Lower leg skin (tissue), 4 donors: ENCODE results near the gene SLC34A1. TPM values are rescaled to one million over a fixed set of nuclear protein-coding genes. Genes with fewer than 3 reads are reported as not detected.
A peak's percentile ranks its signal among the peaks of the same experiment; 100 is the strongest.
"Not testable (repeated sequence)": the region's sequence is repeated elsewhere in the genome, so short reads cannot be mapped to it uniquely, and the experiment has no call there.

ENCODE experiments used
- DNase-seq, 2 donors: peaks; one replicate each; pipeline ENCODE4 v3.0.0-alpha.2; 2019; ENCODE audit warnings: low spot score in 2 of 2
- H3K4me3 ChIP-seq: fragments of 200-600 bp; sonication (generic); 2 replicates; pipeline ENCODE4 v1.5.1; 2017; ENCODE audit warnings: mild to moderate bottlenecking, low read depth; ENCODE audit not compliant: poor library complexity, severe bottlenecking
- POLR2A ChIP-seq, 2 donors: fragments of 450-650 bp; IDR thresholded peaks; one replicate each; pipeline ENCODE4 v1.6.1; 2016 to 2017; ENCODE audit warnings: antibody characterized with exemption in 2 of 2, mild to moderate bottlenecking in 1 of 2, moderate library complexity in 1 of 2
- WGBS, 2 donors: methylation state at CpG; one replicate each; pipeline ENCODE4 v1.1.5; 2018; 5-methylcytosine and 5-hydroxymethylcytosine counted together
- intact Hi-C: fragments of 100-400 bp; cut with DNase I; formaldehyde crosslinking; loops from one replicate; pipeline ENCODE4 v1.15.0; 2023; ENCODE audit warnings: low total_unique reads
- total RNA-seq, 4 donors: library from RNA; depleted of rRNA; stranded (reverse); fragments of >200 nt; gene quantifications; one replicate each; pipeline ENCODE4 v1.1.0, GENCODE V29; 2016
- TF ChIP-seq, protein P1 (sequence below), 3 donors: fragments of 450-650 bp; IDR thresholded peaks; one replicate each; pipeline ENCODE4 v1.5.1; 2016; ENCODE audit warnings: antibody characterized with exemption in 3 of 3, mild to moderate bottlenecking in 3 of 3, moderate library complexity in 2 of 3

The SLC34A1 gene
- total RNA-seq, 4 donors from 2014 or later = 0.12 to 0.39 TPM; not detected in 2

DNA sequence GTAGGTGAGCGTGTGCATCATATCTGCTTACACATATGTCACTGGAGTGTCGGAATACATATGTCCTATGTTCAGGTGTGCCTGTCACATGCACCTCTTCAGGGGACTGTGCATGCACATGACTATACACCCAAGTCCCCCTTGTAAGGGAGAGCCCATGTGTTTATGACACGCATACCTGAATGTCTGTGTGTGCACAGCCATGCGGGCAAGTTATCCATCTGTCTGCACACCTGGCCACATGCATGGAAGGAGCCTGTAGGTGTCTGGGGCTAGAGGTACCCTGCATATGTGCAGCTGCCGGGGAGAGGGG is 27.1 kb upstream of the SLC34A1 start:
- intact Hi-C loops = no loop called here
- WGBS, 2 donors = 81% methylated on average over 4 of the region's 5 CpGs
- no peak for DNase-seq
- no peak for TF ChIP-seq POLR2A (IDR thresholded peaks at IDR 0.05)
- TF ChIP-seq, protein P1, sequence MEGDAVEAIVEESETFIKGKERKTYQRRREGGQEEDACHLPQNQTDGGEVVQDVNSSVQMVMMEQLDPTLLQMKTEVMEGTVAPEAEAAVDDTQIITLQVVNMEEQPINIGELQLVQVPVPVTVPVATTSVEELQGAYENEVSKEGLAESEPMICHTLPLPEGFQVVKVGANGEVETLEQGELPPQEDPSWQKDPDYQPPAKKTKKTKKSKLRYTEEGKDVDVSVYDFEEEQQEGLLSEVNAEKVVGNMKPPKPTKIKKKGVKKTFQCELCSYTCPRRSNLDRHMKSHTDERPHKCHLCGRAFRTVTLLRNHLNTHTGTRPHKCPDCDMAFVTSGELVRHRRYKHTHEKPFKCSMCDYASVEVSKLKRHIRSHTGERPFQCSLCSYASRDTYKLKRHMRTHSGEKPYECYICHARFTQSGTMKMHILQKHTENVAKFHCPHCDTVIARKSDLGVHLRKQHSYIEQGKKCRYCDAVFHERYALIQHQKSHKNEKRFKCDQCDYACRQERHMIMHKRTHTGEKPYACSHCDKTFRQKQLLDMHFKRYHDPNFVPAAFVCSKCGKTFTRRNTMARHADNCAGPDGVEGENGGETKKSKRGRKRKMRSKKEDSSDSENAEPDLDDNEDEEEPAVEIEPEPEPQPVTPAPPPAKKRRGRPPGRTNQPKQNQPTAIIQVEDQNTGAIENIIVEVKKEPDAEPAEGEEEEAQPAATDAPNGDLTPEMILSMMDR (IDR thresholded peaks at IDR 0.05) = no peak
- H3K4me3 ChIP-seq = no peak overlapping the region

DNA sequence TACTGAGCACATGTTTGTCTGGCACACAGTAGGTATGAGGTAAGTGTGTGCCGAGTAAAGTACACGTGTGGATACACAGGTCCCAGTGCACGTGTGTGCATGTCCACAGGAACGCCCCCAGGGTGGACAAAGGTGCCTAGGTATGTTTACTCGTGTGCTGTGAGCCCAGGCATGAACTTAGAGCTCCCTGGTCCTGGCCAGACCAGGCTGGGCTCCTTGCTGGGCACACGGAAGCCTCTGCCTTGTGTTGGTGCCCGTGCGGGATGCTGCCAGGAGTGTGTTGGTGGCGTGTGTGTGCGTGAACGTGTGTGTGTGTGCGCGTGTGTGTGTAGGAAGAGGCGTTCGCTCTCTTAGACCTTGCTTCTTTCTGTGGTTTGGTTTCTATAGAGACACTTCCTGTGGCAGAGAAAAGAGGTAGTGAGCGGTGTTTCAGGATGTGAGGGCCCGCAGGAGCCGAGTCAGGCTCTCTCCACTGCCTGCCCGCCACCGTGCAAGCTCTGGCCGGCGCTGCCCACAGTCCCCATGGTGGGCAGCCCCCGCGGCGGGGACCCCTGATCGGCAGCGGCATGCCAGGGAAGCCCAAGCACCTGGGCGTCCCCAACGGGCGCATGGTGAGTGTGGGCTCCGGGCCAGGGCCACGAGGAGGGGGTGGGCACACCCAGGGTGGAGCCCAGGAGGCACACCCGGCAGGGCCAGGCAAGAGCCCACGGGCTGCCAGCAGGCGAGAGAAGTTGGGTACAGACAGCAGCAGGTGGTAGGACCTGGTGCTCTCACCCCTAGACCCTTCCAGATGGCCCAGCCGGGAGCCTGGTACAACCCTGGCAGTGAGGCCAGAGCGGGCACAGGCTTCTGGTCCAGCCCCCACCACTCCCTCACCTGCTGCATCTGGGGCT is 26.5 kb upstream of the SLC34A1 start, which contains the start of gene RGS14:
RGS14 (plus strand) TSS at position 466 of the 893 bp plus-strand sequence; CDS start at position 567, 101 bp downstream.
- peak in 1 of 2 donors; percentile 87 for DNase-seq
- peak within 1 kb of the TSS; percentile 20 for H3K4me3 ChIP-seq
- WGBS, 2 donors = 16 to 25% methylated on average over 22 to 37 of the region's 37 CpGs
- intact Hi-C loops = no loop called here
- TF ChIP-seq POLR2A (IDR thresholded peaks at IDR 0.05) = no peak
- TF ChIP-seq, protein P1 (IDR thresholded peaks at IDR 0.05) = no peak

DNA sequence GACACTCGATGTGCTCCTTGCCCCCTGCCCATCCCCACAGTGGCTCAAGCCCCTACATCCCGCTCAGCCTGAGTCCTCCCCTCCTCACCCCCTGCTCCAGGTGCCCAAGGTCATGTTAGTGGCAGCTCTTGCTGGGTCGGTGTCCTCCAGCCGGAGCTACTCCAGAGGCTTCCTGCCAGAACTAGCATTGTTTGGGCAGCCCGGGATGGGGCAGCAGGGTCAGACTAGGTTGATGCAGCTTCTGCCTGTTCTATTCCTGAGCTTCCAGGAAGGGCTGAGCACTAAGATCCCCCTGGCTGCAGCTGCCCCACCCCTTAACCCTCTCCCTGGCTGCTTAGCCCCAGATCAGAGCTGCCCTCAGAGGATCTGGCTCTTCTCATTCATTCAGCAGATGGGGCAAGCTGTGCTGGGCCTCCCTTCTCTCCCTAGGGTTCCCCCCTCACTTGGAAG is 25.8 kb upstream of the SLC34A1 start:
- WGBS, 2 donors = 33 to 49% methylated on average over 4 to 5 of the region's 5 CpGs
- no peak for DNase-seq
- H3K4me3 ChIP-seq = no peak overlapping the region
- intact Hi-C loops = no loop called here
- TF ChIP-seq POLR2A (IDR thresholded peaks at IDR 0.05) = no peak
- TF ChIP-seq, protein P1 (IDR thresholded peaks at IDR 0.05) = no peak

DNA sequence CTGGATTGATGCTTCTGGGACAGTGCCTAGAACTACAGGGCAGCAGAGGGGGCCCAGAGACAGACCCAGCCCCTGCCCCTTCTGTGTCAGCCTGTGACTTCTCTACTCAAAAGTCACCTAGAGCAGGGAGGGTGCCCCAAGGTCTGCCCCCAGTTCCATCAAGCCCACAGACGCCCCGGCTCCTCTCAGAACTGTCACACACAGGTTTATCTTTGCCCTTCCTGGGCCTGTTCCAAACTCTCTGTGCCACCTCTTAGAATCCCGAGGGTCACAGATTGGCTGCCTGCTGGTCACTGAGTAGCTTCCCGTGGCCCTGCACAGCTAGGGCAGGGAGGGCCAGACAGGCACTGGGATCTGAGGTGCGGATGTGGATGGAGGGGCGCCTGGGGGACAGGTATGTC is 24.8 kb upstream of the SLC34A1 start:
- no peak overlapping the region for H3K4me3 ChIP-seq
- intact Hi-C loops = no loop called here
- 80 to 87% methylated on average over 6 of the region's 6 CpGs for WGBS, 2 donors
- no peak for DNase-seq
- TF ChIP-seq, protein P1 (IDR thresholded peaks at IDR 0.05) = no peak
- TF ChIP-seq POLR2A (IDR thresholded peaks at IDR 0.05) = no peak

DNA sequence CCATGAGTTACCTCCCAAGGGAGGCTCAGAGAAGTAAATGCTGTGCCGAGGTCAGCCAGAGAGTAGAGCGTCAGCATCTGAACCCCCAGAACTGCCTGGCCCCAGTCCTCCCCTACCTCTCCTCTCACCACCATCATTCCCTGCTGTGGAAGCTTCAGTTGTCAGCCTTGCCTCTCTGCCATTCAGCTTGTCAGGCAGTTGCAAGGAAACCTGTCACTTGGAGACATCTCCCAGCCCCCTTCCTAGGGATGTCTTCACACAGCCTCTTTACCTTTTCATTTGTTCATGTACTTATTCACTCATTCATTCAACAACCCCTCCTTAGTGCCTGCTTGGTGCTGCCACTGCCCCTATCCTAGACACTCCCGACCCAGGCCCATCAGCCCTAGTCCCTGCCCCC is 24.4 kb upstream of the SLC34A1 start:
- no peak for DNase-seq
- no peak for TF ChIP-seq POLR2A (IDR thresholded peaks at IDR 0.05)
- TF ChIP-seq, protein P1 (IDR thresholded peaks at IDR 0.05) = no peak
- intact Hi-C loops = no loop called here

DNA sequence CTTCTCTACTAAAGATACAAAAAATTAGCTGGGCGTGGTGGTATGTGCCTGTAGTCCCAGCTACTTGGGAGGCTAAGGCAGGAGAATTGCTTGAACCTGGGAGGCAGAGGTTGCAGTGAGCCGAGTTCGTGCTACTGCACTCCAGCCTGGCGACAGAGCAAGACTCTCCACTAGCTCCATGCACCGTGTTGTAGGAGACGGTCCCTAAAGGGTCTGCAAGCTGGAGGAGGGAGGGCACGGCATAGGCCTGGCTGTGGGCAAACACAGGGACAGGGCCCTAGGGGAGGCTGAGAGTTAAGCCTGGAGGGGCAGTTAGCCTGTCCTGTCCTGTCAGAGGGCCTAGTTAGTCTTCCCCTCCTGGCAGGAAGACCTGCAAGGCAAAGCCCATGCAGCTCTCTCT is 23.5 kb upstream of the SLC34A1 start:
- 86 to 87% methylated on average over 7 of the region's 7 CpGs for WGBS, 2 donors
- intact Hi-C loops, DNase-seq, H3K4me3 ChIP-seq: not testable (repeated sequence)

More for the DNA sequence above, 24.4 kb upstream of the SLC34A1 start:
- H3K4me3 ChIP-seq = no peak overlapping the region
- 82 to 84% methylated on average over 3 of the region's 3 CpGs for WGBS, 2 donors
